Mesothelial cell of epicardium (in vitro differentiated cells): Measurements from ENCODE around the gene TRIO. TPM values are rescaled to one million over a fixed set of nuclear protein-coding genes. Genes with fewer than 3 reads are reported as not detected.

Experiments used
- DNase-seq, 2 experiments: peaks; one replicate each; pipeline ENCODE4 v3.0.0; 2021; ENCODE audit warnings: low spot score in 2 of 2; ENCODE audit not compliant: unreplicated experiment in 2 of 2
- H3K27ac Mint-ChIP-seq: 2 replicates; pipeline ENCODE4 v1.8.0; 2021; ENCODE audit warnings: mixed read lengths
- H3K27me3 Mint-ChIP-seq: 2 replicates; pipeline ENCODE4 v1.8.0; 2021; ENCODE audit warnings: low read depth, mixed read lengths
- H3K36me3 Mint-ChIP-seq: 2 replicates; pipeline ENCODE4 v1.8.0; 2021; ENCODE audit warnings: mixed read lengths
- H3K4me1 Mint-ChIP-seq: 2 replicates; pipeline ENCODE4 v1.8.0; 2021; ENCODE audit warnings: mixed read lengths
- H3K4me3 Mint-ChIP-seq: 2 replicates; pipeline ENCODE4 v1.8.0; 2021; ENCODE audit warnings: mild to moderate bottlenecking, moderate library complexity, mixed read lengths
- H3K9me3 Mint-ChIP-seq: 2 replicates; pipeline ENCODE4 v1.8.0; 2021; ENCODE audit warnings: mixed read lengths
- CTCF ChIP-seq: fragments of 200-600 bp; sonication (generic); IDR thresholded peaks from one replicate; pipeline ENCODE4 v1.5.0; 2021; ENCODE audit warnings: antibody characterized with exemption; ENCODE audit not compliant: unreplicated experiment
- total RNA-seq: library from RNA; stranded (reverse); gene quantifications from 3 replicates; pipeline ENCODE4 v1.2.1, GENCODE V29; 2021

Gene TRIO
- total RNA-seq, 1 donor from 2014 or later, result 209 TPM

- peak overlapping the region; percentile 94 for H3K27ac Mint-ChIP-seq
- no peak for DNase-seq
- H3K9me3 Mint-ChIP-seq, result no peaks in the 10 kb centered on the region
- peak overlapping the region; percentile 41 for H3K4me3 Mint-ChIP-seq
- TF ChIP-seq CTCF, result no peak
- H3K27me3 Mint-ChIP-seq, result no peaks in the 10 kb centered on the region
- peaks cover 82% of the 10 kb centered on the region for H3K4me1 Mint-ChIP-seq
- H3K36me3 Mint-ChIP-seq, result peaks cover 2% of the 10 kb centered on the region
These were observed 302.6 kb downstream of the TRIO start for GRCh38 chr5:14445576-14446290.

- no peaks in the 10 kb centered on the region for H3K27me3 Mint-ChIP-seq
- no peaks in the 10 kb centered on the region for H3K9me3 Mint-ChIP-seq
- no peak for TF ChIP-seq CTCF
- H3K4me3 Mint-ChIP-seq, result no peak overlapping the region
- H3K27ac Mint-ChIP-seq, result peak overlapping the region; percentile 96
- H3K36me3 Mint-ChIP-seq, result peaks cover 6% of the 10 kb centered on the region
- no peak for DNase-seq
- H3K4me1 Mint-ChIP-seq, result peaks cover 84% of the 10 kb centered on the region
These were observed 305.1 kb downstream of the TRIO start for GRCh38 chr5:14447958-14448911.

- H3K27me3 Mint-ChIP-seq, result no peaks in the 10 kb centered on the region
- H3K36me3 Mint-ChIP-seq, result peaks cover 8% of the 10 kb centered on the region
- TF ChIP-seq CTCF, result no peak
- DNase-seq, result no peak
- H3K27ac Mint-ChIP-seq, result peak overlapping the region; percentile 96
- H3K4me3 Mint-ChIP-seq, result no peak overlapping the region
- H3K9me3 Mint-ChIP-seq, result no peaks in the 10 kb centered on the region
- H3K4me1 Mint-ChIP-seq, result peaks cover 83% of the 10 kb centered on the region
These were observed 306.0 kb downstream of the TRIO start for GRCh38 chr5:14449052-14449661.

GRCh38 chr5:14450018-14450524, 306.9 kb downstream of the TRIO start:
- Mint-ChIP-seq H3K36me3 (peaks cover 15% of the 10 kb centered on the region), H3K4me3 (no peak overlapping the region), H3K27ac (peak overlapping the region; percentile 96), H3K27me3 (no peaks in the 10 kb centered on the region), H3K9me3 (no peaks in the 10 kb centered on the region), H3K4me1 (peaks cover 78% of the 10 kb centered on the region)
- TF ChIP-seq CTCF, result no peak
- no peak for DNase-seq

GRCh38 chr5:14450742-14451141, 307.6 kb downstream of the TRIO start:
- Mint-ChIP-seq H3K4me1 (peaks cover 72% of the 10 kb centered on the region), H3K9me3 (no peaks in the 10 kb centered on the region), H3K4me3 (no peak overlapping the region), H3K27me3 (no peaks in the 10 kb centered on the region), H3K27ac (peak overlapping the region; percentile 96), H3K36me3 (peaks cover 20% of the 10 kb centered on the region)
- TF ChIP-seq CTCF, result no peak
- DNase-seq, result no peak
